ENCODE data around the gene ZNF282. TPM values are rescaled to one million over a fixed set of nuclear protein-coding genes. Genes with fewer than 3 reads are reported as not detected.

The ZNF282 gene
- total and polyA plus RNA-seq, 7 donors = 7.6 to 22.5 (median 15.3) TPM

- H3K27me3 ChIP-seq (ENCODE audit: insufficient read depth in 3 of 3, low read length in 2 of 3) = no peaks in the 10 kb centered on the region
- H3K36me3 ChIP-seq (ENCODE audit: insufficient read depth in 1 of 2, low read depth in 1 of 2) = peaks cover 3 to 32% of the 10 kb centered on the region in 2 donors
- peaks cover 10% of the 10 kb centered on the region for H3K4me1 ChIP-seq
- intact Hi-C loops (cut with DNase I) = loop anchor here (5.0 kb wide), 1 partner anchor 41 kb away; the partner anchor contains the start of gene ZNF212 (in 2 of the 2)
- H3K27ac ChIP-seq = peak overlapping the region; percentile 95
- ATAC-seq (no peak), DNase-seq (no peak)
- no peaks in the 10 kb centered on the region for H3K9me3 ChIP-seq
- 2 to 3% (median 2%) methylated on average over 17 of the region's 17 CpGs for WGBS, 3 donors
- TF ChIP-seq, protein P1, sequence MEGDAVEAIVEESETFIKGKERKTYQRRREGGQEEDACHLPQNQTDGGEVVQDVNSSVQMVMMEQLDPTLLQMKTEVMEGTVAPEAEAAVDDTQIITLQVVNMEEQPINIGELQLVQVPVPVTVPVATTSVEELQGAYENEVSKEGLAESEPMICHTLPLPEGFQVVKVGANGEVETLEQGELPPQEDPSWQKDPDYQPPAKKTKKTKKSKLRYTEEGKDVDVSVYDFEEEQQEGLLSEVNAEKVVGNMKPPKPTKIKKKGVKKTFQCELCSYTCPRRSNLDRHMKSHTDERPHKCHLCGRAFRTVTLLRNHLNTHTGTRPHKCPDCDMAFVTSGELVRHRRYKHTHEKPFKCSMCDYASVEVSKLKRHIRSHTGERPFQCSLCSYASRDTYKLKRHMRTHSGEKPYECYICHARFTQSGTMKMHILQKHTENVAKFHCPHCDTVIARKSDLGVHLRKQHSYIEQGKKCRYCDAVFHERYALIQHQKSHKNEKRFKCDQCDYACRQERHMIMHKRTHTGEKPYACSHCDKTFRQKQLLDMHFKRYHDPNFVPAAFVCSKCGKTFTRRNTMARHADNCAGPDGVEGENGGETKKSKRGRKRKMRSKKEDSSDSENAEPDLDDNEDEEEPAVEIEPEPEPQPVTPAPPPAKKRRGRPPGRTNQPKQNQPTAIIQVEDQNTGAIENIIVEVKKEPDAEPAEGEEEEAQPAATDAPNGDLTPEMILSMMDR (IDR thresholded peaks at IDR 0.05) = no peak
- peak overlapping the region; percentile 95 for H3K4me3 ChIP-seq
These were observed 882 bp downstream of the ZNF282 start for GRCh38 chr7:149196151-149196704.

GRCh38 chr7:149196705-149197171, 1.4 kb downstream of the ZNF282 start:
- Histone ChIP-seq H3K27me3 (ENCODE audit: insufficient read depth in 3 of 3, low read length in 2 of 3) (no peaks in the 10 kb centered on the region), H3K4me3 (peak overlapping the region; percentile 95), H3K36me3 (ENCODE audit: insufficient read depth in 1 of 2, low read depth in 1 of 2) (peaks cover 3 to 37% of the 10 kb centered on the region in 2 donors), H3K9me3 (no peaks in the 10 kb centered on the region), H3K27ac (peak overlapping the region; percentile 95), H3K4me1 (peaks cover 10% of the 10 kb centered on the region)
- intact Hi-C loops (cut with DNase I) = loop anchor here (5.0 kb wide), 1 partner anchor 41 kb away; the partner anchor contains the start of gene ZNF212 (in 2 of the 2)
- no peak for ATAC-seq
- no peak for DNase-seq
- WGBS, 3 donors = 16 to 22% (median 17%) methylated on average over 7 of the region's 7 CpGs
- TF ChIP-seq, protein P1 (IDR thresholded peaks at IDR 0.05) = no peak

DNA sequence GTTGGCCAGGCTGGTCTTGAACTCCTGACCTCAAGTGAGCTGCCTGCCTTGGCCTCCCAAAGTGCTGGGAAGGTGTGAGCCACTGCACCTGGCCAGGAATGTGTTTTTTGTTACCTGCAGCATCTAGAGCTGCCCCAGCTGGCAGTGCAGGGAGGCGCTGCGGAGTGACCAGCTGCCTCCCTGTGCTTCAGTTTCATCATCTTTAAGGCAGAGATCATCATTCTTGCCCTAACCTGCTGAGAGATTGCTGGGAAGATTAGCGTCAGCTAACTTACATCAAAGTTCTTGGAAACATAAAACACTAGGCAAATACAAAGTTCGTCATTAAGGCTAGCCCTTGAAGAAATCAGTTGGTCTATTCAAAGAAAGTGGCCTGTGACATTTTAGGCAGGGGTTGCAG, 2.3 kb downstream of the ZNF282 start:
- no peak overlapping the region for H3K4me3 ChIP-seq
- DNase-seq = no peak
- H3K27ac ChIP-seq = no peak overlapping the region
- no peaks in the 10 kb centered on the region for H3K9me3 ChIP-seq
- peaks cover 3 to 47% of the 10 kb centered on the region in 2 donors for H3K36me3 ChIP-seq (ENCODE audit: insufficient read depth in 1 of 2, low read depth in 1 of 2)
- ATAC-seq = no peak
- no peaks in the 10 kb centered on the region for H3K27me3 ChIP-seq (ENCODE audit: insufficient read depth in 3 of 3, low read length in 2 of 3)
- intact Hi-C loops (cut with DNase I) = loop anchor here (5.0 kb wide), 1 partner anchor 40 kb away; the partner anchor contains the start of gene ZNF212 (in 2 of the 2)
- 70 to 81% (median 78%) methylated on average over 4 of the region's 4 CpGs for WGBS, 3 donors
- TF ChIP-seq, protein P1 (IDR thresholded peaks at IDR 0.05) = no peak
- peaks cover 10% of the 10 kb centered on the region for H3K4me1 ChIP-seq

DNA sequence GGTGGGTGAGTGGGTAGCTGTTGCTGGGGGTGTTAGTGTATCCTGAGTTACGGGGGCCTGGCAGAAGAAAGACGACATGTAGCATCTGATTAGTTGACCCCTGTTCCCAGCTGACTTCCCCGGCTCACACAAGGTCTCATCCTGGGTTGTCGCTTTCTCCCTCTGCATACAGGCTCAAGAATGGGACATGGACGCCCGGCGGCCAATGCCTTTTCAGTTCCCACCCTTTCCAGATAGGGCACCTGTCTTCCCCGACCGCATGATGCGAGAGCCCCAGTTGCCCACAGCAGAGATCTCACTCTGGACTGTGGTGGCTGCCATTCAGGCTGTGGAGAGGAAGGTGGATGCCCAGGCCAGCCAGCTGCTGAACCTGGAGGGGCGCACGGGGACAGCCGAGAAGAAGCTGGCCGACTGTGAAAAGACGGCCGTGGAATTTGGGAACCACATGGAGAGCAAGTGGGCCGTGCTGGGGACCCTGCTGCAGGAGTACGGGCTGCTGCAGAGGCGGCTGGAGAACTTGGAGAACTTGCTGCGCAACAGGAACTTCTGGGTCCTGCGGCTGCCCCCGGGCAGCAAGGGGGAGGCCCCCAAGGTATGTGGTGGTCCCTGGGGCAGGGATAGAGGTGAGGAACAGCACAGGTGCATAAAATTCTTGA, 2.9 kb downstream of the ZNF282 start:
- TF ChIP-seq, protein P1 (IDR thresholded peaks at IDR 0.05) = no peak
- no peak overlapping the region for H3K4me3 ChIP-seq
- H3K27me3 ChIP-seq (ENCODE audit: insufficient read depth in 3 of 3, low read length in 2 of 3) = no peaks in the 10 kb centered on the region
- no peak overlapping the region for H3K27ac ChIP-seq
- H3K4me1 ChIP-seq = peaks cover 15% of the 10 kb centered on the region
- peaks cover 3 to 53% of the 10 kb centered on the region in 2 donors for H3K36me3 ChIP-seq (ENCODE audit: insufficient read depth in 1 of 2, low read depth in 1 of 2)
- DNase-seq = peak in 1 of 2 donors; percentile 33
- intact Hi-C loops (cut with DNase I) = loop anchor here (5.0 kb wide), 1 partner anchor 39 kb away; the partner anchor contains the start of gene ZNF212 (in 2 of the 2)
- WGBS, 3 donors = 88 to 95% (median 92%) methylated on average over 22 of the region's 22 CpGs
- no peak for ATAC-seq
- H3K9me3 ChIP-seq = no peaks in the 10 kb centered on the region
